Measurements from ENCODE around the gene C2orf72.
"Not testable (repeated sequence)": the region's sequence is repeated elsewhere in the genome, so short reads cannot be mapped to it uniquely, and the experiment has no call there.

The C2orf72 gene

DNA sequence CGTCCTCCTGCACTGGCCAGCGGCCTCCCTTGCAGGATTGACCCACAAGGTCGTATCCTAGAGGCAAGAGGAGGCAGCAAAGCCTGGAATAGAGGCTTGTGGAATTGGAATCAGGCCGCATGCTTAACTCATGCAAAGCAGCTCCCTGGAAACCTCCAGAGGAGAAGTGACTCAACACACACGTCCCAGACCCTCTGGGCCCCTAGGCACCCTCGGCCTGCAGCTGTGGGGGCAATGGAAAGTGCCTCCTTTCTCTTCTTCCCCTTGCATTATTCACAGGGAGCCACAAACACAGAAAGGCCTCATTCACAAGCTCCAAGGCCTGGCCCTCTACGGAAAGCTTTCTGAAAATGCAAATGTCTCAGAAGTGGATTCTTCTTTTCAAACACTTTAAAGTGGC lies 21.8 kb upstream of the C2orf72 start:
- DNase-seq = no peak

DNA sequence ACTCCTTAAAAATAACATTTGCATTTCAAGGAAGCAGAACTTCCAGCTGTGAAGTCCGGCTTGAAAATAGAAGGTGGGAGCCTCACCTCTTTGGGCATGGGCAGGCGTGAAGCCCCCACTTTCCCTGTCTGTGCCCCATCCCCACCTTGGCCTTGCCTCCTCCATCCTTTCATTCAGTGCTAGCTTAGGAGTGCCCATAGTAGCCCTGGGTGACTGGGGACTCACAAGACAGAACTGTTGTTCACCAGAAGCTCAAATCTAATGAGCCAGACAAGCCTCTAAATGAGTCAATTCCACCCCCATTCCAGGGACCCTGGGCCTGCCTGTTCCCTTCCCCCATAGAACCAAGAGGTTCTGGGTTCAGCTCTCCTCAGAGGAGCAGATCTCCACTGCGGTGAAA lies 21.4 kb upstream of the C2orf72 start:
- no peak for DNase-seq

DNA sequence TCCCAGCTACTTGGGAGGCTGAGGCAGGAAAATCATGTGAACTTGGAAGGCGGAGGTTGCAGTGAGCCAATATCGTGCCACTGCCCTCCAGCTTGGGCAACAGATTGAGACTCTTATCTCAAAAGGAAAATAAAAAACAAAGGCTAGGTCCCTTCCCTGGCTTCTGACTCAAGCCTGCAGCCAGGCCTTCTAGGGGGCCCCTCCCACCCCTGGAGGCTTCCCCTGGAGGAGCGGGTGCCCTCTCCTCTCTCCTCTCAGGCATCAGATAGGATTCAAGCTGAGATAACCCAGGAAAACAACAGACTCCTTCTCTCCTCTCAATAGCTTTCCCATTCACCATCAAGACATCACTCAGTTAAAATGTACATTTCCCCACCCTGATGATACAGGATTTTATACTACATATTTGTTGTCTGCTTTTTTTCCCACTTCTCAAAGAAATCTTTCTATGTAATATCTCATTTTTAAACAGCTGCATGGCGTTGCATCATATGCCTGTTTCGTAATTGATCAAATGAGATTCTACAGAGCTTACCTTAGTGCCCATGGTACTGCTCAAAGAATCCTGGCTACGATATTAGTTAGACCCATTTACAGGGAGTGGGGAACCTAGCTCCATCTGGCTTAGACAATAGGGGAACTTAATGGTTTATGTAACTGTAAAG lies 20.6 kb upstream of the C2orf72 start:
- DNase-seq = no peak

DNA sequence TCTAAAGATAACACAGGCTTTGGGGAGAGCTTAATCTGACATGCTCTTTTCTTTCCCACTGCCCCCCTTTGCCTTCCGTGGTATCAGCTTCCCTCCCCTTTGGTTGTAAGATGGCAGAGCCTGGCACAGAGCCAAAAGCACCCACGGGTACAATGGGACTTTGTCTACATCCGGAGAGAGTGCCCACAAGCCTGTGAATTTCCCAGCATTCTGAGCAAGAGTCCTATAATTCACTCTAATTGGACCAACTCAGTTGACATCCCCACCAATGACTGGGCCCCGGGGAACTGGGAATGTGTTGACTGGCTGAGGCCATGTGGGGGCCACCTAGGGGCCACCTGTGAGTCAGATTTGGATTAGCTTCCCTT lies 20.1 kb upstream of the C2orf72 start:
- DNase-seq = peak in 1 of 2 experiments; percentile 5

DNA sequence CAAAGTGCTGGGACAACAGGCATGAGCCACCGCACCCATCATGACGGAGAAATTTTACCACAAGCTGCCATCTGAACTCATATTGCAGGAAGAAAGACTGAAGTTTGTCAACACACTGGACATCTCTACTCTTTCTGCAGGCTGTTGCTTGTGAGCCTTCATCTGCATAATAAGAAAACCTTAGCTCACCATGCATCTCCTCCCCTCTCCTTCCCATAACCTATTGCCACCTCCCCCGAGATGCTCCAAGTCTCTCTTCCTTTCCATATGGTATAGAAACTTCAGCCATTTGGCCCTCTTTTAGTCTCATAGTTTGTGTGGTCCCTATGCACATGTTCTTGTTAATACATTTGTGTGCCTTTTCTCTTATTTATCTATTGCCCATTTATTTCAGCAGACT lies 19.1 kb upstream of the C2orf72 start:
- DNase-seq = no peak

DNA sequence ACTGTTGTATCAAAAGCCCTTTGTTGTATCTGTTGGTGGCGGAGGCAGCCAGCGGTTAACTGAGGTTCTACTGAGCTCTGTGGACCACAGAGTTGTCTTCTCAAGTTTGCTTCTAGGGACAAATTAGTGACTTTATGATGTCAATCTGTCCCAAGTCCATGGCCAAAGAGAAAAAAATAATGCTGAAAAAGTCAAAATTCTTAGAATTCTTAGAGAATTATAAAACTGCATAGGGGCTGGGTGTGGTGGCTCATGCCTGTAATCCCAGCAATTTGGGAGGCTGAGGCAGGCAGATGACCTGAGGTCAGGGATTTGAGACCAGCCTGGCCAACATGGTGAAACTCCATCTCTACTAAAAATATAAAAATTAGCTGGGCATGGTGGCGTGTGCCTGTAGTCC lies 12.3 kb upstream of the C2orf72 start:
- DNase-seq = not testable (repeated sequence)

DNA sequence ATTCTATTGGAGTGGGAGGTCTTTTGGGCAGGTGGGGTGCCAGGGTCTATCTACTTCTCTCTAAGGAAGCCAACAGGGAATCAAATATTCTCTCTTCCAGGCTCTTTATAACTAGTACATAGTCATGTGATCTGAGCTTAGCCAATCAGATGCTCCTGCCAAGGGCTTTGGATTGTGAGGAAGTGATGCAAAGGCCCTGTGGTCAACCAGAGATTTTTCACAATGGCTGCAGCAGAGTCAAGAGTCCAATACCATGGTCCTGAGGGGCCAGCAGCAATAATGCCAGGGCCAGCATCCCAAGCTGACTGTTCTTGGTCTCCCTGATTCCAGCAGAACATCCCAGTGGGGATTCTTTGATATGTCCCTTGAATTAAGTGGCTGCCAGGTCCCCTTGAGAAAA lies 8.4 kb upstream of the C2orf72 start:
- no peak for DNase-seq

DNA sequence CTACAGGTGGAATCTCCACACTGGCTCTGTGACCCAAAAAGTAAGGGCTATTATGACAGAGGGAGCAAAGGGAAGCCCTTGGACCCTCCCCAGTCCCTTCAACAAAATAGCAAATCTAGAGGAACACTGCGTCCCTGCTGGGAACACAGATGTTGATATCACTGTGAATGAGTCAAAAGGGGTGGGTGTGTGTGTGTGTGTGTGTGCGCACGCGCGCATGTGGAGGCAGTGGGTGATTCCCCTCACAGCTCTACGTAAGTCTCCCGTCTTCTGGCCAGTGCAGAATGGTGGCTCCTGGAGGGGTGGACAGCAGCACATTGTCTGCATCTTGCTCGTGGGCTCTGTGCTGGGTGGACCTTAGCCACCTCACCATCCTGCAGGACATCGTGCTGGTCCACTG lies 7.8 kb upstream of the C2orf72 start:
- DNase-seq = no peak

DNA sequence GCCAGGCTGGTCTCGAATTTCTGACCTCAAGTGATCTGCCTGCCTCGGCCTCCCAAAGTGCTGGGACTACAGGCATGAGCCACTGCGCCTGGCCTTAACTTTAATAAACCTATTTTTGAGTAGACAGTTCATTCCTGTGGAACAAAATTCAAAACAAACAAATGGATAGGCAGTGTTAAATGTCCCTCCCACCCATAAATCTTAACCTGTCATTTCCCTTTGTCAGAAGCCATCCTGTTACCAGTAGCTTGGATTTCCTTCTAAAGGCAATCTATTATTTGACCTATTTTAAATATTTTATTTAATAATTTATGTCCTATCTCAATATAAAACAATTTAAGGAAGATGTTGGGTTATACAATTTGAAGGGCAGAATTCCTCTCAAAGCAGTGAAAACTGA lies 6.6 kb upstream of the C2orf72 start:
- no peak for DNase-seq

DNA sequence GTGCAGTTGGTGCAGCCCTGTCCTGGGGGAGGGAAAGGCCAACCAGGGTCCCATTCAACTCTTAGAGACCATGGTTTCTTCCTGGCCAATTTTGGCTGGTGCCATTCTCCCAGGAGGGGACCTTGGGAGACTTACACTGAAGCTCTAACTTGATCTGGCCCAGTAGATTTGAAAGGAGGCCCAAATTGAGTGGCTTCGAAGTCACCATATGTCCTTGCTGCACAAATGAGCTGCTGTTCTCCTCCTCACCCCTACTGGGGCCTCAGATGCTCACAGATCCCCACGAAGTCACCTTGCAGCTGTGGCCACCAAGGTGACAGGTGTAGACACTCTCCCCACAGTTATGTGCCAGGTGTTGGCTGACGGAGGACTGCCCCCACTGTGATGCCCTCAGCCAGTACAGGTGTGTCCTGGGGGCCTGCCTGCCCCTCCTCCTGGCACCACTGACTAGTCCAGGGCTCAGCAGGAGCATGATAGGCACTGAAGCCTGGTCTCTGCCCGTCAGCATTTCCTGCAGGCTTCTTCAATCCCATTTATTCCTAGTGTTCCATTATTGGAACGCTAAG lies 4.7 kb upstream of the C2orf72 start:
- no peak for DNase-seq

DNA sequence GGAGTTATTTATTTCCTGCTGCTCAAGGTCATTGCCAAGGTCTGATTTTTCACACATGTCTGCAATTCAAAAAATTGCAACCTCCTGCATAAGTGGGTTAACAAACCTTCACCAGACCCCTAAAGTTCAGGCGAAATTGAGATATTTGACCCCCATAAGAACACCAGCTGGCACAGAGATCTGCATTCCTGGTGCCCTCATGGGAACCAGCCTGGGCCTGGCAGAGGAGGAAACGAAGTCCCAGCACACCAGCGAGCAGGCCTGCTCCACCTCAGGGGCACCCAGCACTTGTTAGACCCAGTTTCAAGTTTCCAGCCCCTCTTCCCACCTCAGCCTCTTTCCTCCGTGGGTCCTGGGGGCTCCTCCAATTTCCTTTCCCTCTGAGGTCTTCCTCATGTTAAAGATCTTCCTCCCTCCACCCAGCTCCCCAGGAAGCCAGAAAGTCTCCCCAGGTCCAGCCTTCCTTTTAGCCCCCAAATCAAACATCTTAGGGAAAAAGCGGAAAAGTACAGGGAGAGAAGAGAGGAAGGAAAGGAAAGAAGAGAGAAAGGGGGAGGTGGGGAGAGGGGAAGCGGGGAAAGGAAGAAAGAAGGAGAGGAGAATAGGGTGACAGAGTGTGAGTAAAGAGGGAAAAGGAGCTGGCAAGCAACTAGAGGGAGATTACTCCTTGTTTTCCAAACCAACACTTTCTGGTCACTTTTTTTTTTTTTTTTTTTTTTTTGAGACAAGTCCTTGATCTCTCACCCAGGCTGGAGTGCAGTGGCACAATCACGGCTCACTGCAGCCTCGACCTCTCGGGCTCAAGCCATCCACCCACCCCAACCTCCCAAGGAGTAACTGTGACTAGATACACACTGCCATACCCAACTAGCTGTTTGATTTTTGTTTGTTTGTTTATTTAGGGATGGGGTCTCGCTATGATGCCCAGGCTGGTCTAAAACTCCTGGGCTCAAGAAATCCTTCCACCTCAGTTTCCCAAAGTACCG lies 3.9 kb upstream of the C2orf72 start:
- DNase-seq = no peak

DNA sequence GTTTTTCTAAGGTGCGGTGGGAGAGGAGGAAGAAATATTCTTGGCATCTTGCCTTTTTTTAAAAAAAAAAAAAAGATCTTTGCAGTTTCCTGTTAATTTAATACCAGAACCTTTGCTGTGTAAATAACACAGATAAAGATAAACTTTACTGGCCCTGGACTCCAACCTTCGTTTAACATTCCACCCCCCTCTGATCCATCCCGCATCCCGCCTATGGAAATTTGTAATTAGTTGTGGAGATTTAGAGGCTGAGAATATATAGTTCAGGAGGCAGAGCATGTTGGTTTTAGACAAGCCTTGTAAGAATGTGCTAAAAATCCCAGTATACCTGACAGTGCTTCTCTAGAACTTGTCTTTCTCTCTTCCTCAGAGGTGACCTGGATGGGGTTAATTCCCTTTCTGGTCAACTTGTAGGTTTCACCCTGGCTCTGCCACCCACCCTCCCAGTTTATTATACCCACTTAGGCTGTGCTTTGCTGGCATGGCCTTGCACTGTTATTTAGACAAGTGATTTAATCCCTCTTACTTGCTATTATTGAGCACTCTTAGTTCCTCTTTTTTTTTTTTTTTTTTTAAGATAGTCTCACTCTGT lies 2.9 kb upstream of the C2orf72 start:
- no peak for DNase-seq

DNA sequence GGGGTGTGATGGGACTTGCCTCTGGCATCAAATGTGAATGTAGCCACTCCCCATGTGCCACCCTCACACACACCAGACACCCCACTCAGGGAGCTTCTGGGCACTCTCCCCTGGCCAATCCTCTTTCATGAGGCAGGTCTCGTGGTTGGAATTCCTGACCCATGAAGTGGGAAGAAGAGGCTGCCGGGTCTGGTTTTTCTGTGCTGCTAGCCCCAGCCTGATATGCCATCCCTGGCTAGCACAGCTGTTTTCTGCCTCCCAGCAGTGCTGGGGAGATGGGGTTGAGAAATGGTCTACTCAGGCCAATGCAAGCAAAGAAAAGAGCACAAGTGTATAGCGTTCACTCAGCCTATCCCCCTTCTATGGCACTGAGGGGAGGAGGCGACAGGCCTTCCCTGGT lies 1.2 kb upstream of the C2orf72 start:
- DNase-seq = no peak

DNA sequence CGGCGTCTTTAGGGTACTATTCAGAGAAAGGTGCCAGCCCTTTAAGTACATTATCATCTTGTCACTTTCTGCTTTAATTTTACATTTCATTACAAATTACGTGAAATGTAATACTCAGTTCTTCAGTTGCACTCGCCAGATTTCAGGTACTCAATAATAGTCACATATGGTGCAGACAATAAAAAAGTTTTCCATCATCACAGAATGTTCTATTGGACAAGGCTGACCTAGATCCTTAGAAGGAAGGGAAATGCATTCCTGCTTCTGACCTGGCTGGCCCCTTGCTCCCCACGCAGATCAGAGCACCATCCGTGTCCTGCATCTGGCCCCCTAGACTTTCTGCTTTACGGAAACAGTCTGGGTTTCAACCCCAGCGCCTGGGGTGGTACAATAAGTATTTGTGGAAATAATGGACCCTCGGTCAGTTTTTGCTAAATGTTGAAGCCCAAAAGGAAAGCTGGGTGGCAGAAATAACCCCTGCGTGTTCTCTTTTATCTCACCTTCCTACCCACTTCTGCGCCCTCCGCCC lies 681 bp upstream of the C2orf72 start:
- no peak for DNase-seq

DNA sequence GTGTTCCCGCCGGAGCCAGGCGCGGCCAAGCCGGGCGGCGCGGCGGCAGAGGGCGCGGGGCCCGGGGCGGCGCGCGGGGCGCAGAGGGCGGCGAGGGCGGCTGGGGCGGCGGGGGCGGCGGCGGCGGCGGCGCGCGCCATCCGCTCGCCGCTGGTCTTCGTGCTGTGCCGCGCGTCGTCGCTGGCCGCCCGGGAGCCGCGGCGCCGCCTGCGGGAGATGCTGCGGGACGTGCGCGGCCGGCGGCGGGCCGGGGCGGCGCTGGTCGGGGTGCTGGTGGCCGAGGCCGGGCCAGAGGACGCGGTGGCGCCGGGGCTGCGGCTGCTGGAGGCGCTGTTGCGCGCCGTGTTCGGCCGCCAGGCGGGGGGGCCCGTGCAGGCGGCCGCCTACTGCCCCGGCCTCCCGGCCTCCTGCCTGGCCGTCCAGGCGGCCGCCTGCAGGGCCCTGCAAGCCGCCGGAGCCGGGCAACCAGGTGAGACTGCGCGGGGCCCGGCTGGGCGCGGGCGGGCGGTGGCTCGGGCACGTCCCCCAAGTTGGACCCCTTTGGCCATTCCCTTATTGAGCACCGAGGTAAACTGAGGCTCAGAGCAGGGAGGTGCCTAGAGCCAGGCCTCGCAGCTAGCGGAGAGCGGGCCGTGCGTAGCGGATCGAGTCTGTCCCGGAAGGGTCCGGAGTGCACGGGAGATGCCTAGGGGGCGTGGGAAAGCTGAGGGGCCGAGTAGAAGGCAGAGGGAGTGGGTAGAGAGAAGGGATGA lies 584 bp downstream of the C2orf72 start:
- peak; percentile 3 to 38 for DNase-seq

DNA sequence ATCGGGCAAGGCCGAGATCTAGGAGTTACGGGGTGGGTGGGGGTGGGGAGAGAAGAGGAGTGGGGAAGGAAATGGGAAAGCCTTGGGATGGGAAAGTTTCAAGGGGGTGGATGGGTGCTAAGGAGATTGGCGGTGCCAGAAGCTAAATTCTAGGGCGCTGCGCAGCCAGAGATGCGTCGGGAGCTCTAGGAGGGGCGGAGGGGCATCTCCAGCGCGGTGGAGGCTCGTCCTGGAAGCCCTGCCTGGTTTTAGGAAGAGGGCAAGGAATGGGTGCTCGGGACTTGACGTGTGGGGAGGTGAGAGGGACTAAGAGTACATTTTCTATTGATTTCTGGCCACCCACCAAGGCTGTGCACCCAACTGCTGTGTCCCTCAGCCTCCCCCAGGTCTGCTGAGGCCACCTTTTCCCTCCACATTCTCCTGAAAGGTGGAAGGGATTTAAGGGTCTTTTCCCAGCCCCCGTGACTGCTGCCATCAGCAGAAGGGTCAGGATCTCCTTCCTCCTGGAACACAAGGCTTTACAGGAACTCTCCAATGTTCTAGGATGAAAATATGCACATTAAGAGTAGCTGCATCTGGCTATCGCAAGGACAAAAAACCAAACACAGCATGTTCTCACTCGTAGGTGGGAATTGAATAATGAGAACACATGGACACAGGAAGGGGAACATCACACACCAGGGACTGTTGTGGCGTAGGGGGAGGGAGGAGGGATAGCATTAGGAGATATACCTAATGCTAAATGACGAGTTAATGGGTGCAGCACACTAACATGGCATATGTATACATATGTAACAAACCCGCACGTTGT lies 1.4 kb downstream of the C2orf72 start:
- no peak for DNase-seq

DNA sequence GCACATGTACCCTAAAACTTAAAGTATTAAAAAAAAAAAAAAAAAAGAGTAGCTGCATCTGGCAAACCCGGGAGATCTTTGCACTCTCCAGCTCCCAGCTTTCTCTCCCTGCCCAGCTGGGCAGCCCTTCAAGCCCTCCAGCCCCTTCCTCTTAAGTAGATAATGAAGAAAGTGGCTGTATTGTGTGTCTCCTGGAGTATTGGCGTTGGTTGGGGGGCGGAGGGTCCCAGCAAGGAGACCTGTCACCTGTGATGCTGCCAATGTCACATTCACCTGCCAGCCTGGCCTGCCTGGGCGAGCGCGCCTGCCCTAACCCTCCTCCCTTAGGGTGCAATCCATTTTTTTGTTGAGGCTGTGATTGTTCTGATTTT lies 2.0 kb downstream of the C2orf72 start:
- no peak for DNase-seq

DNA sequence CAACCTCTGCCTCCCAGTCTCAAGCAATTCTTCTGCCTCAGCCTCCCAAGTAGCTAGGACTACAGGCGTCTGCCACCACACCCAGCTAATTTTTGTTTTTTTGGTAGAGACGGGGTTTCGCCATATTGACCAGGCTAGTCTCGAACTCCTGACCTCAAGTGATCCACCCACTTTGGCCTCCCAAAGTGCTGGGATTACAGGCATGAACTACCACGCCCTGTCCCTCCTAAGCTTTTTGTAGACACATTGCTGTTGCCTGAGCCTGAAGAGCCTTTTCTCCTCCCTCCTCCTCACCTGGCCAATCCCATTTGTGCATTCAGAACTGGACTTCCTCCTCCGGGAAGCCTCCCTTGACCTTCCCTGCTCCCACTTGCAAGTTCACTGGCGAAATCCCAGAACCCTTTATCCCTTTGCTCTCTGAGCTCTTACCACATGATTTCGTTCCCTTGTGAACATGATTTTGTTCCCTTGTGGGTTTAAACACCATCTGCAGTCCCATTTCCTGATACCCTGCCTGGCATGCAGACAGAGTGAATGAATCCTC lies 2.6 kb downstream of the C2orf72 start:
- DNase-seq = no peak

DNA sequence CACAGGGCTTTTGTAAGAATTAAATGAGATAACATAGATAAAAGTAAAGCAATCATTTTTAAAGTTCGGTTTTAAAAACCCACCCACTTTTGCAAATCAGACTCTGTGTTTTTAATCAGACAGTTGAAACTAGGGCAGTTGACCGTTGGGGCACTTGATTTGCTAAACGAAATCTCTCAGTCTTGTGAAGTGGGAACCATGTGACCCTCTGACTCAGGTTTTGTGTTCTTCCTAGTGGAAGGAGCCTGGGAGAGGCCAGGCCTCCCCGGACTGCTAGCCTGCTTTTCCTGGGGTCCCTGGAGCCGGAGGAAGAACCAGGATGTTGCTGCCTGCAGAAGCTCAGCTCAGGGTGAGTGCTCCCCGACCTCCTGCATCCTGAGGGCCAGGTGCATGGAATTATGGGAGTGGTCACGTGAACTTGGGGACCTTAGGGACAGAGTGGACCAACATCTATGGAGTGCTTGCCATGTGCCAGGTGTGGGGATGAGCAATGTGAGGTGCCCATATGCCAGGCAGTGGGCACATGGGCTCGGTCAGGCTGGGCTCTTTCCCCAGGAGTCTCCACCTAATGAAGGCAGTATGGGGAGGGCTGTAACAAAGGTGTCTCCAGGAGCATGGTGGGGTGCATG lies 3.9 kb downstream of the C2orf72 start:
- no peak for DNase-seq

DNA sequence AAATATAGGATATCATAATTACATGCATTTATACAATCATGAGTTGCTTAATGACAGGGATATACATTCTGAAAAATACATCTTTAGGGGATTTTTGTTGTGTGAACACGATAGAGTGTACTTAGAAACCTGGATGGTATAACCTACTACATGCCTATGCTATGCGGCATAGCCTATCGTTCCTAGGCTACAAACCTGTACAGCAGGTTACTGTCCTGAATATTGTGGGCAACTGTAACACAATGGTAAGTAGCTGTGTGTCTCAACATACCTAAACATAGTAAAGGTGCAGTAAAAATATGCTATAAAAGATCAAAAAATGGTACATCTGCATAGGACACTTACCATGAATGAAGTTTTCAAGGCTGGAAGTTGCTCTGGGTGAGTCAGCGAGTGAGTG lies 6.5 kb downstream of the C2orf72 start:
- no peak for DNase-seq

DNA sequence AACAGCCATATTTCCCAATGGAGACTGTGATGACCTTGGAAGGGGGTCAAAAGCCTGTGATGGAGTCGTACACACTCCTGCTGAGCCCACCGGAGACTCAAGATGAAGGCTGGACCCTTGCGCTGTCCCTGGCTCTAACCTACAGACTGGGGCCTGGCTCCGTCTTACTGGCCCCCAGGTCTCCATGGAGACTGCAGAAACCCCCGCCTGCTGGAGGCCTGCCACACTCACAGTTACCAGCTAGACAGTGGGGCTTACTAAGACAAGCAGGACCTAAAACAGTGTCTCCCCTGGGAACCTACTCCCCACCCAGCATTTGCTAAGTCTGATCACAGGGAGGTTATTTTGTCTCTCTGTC lies 9.6 kb downstream of the C2orf72 start:
- no peak for DNase-seq
